Neural cell (in vitro differentiated cells): Measurements from ENCODE around the gene SKAP1.

Experiments used
- EP300 ChIP-seq: fragments of 450-650 bp; conservative IDR thresholded peaks from 2 replicates; pipeline ENCODE4 v1.6.1; 2014; ENCODE audit warnings: antibody characterized with exemption, mild to moderate bottlenecking, moderate library complexity; ENCODE audit not compliant: poor library complexity, severe bottlenecking
- EZH2 ChIP-seq: fragments of 200-600, 300-800 bp; shearing (Covaris generic), sonication (generic); IDR thresholded peaks from 2 replicates; pipeline ENCODE4 v1.6.1; 2014; ENCODE audit warnings: antibody characterized with exemption, low read length, borderline replicate concordance, mild to moderate bottlenecking; ENCODE audit not compliant: insufficient read depth, poor library complexity, severe bottlenecking
- MXI1 ChIP-seq: fragments of 450-650 bp; conservative IDR thresholded peaks from 2 replicates; pipeline ENCODE4 v1.6.1; 2014; ENCODE audit warnings: antibody characterized with exemption, mild to moderate bottlenecking; ENCODE audit not compliant: poor library complexity, severe bottlenecking
- RAD21 ChIP-seq: fragments of 450-650 bp; conservative IDR thresholded peaks from 2 replicates; pipeline ENCODE4 v1.6.1; 2014; ENCODE audit warnings: antibody characterized with exemption, mild to moderate bottlenecking, moderate library complexity
- TF ChIP-seq, protein P1 (sequence below): IDR thresholded peaks from 2 replicates; pipeline ENCODE4 v1.6.1; 2012; ENCODE audit warnings: borderline replicate concordance
- TF ChIP-seq, protein P2 (sequence below): fragments of 450-650 bp; IDR thresholded peaks from 2 replicates; pipeline ENCODE4 v1.5.1; 2014; ENCODE audit warnings: antibody characterized with exemption, mild to moderate bottlenecking, moderate library complexity; ENCODE audit not compliant: poor library complexity, severe bottlenecking

DNA sequence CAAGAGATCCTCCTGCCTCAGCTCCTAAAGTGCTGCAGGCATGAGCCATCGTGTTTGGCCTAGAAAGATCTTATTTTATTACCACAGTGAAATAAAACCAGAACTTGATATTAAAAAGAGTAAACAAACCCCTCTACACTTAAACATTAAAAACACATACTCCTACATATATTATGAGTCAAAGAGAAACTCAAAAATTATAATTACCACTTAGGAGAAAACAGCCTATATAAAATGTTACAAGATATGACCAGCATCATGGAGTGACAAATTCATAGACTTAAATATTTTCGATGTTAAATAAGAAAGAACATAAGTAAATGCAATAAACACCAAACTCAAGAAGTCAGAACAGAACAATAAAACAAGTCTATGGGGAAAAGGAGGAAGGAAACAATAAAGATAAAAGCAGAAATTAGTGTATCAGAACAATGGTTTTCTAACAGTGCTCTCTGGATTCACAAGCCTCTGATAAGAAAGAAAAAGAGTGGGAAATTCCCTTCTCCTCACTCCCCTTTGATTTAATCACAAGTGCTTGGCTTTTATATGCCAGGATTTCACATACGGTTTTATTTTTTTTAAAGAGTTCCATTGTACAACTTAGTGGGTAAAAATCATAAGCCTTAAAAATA is 23.0 kb downstream of the SKAP1 start:
- TF ChIP-seq, protein P1, sequence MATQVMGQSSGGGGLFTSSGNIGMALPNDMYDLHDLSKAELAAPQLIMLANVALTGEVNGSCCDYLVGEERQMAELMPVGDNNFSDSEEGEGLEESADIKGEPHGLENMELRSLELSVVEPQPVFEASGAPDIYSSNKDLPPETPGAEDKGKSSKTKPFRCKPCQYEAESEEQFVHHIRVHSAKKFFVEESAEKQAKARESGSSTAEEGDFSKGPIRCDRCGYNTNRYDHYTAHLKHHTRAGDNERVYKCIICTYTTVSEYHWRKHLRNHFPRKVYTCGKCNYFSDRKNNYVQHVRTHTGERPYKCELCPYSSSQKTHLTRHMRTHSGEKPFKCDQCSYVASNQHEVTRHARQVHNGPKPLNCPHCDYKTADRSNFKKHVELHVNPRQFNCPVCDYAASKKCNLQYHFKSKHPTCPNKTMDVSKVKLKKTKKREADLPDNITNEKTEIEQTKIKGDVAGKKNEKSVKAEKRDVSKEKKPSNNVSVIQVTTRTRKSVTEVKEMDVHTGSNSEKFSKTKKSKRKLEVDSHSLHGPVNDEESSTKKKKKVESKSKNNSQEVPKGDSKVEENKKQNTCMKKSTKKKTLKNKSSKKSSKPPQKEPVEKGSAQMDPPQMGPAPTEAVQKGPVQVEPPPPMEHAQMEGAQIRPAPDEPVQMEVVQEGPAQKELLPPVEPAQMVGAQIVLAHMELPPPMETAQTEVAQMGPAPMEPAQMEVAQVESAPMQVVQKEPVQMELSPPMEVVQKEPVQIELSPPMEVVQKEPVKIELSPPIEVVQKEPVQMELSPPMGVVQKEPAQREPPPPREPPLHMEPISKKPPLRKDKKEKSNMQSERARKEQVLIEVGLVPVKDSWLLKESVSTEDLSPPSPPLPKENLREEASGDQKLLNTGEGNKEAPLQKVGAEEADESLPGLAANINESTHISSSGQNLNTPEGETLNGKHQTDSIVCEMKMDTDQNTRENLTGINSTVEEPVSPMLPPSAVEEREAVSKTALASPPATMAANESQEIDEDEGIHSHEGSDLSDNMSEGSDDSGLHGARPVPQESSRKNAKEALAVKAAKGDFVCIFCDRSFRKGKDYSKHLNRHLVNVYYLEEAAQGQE = no peak
- TF ChIP-seq, protein P2, sequence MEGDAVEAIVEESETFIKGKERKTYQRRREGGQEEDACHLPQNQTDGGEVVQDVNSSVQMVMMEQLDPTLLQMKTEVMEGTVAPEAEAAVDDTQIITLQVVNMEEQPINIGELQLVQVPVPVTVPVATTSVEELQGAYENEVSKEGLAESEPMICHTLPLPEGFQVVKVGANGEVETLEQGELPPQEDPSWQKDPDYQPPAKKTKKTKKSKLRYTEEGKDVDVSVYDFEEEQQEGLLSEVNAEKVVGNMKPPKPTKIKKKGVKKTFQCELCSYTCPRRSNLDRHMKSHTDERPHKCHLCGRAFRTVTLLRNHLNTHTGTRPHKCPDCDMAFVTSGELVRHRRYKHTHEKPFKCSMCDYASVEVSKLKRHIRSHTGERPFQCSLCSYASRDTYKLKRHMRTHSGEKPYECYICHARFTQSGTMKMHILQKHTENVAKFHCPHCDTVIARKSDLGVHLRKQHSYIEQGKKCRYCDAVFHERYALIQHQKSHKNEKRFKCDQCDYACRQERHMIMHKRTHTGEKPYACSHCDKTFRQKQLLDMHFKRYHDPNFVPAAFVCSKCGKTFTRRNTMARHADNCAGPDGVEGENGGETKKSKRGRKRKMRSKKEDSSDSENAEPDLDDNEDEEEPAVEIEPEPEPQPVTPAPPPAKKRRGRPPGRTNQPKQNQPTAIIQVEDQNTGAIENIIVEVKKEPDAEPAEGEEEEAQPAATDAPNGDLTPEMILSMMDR = no peak
- no peak for TF ChIP-seq EP300
- no peak for TF ChIP-seq EZH2
- TF ChIP-seq RAD21 = no peak
- no peak for TF ChIP-seq MXI1
